GM19372 (cell line): Measurements from ENCODE around the gene UBL4A.
"Not testable (repeated sequence)": the region's sequence is repeated elsewhere in the genome, so short reads cannot be mapped to it uniquely, and the experiment has no call there.

Source experiments
- ATAC-seq: cut with Tn5 transposase; IDR thresholded peaks from one replicate; pipeline ENCODE4 v1.9.1; 2021; ENCODE audit warnings: mild to moderate bottlenecking, low read depth, moderate library complexity; ENCODE audit not compliant: unreplicated experiment

UBL4A gene

DNA sequence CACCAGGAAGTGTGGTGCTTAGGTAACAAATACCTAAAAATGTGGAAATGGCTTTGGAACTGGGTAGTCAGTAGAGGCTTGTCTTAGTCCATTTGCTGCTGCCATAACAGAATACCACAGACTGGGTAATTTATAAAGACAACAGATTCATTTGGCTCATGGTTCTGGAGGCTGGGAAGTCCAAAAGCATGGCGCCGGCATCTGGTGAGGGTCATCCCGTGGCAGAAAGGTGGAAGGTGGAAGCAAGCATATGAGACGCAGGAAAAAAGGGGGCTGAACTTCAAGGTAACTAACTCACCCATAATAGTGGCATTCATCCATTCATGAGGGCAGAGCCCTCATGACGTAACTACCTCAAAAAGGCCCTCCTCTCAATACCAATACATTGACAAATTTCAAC is 23.0 kb upstream of the UBL4A start:
- ATAC-seq, result no peak

DNA sequence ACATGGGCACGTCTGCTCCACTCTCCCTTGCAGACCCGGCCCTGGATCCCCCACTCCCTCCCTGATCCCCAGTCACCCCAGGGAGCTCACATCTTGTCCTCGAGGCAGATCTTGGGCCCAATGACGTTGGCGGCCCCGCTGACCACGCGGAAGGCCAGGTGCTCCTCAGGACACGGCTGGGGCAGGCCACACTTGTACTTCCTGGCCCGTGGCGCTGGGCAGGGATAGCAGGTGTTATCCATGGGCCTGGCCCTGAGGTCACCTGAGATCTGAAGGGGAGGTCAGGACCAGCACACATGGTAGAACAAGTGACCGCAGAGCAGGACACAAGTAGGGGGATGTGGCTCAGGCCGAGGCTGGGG is 21.9 kb upstream of the UBL4A start:
- ATAC-seq, result no peak

DNA sequence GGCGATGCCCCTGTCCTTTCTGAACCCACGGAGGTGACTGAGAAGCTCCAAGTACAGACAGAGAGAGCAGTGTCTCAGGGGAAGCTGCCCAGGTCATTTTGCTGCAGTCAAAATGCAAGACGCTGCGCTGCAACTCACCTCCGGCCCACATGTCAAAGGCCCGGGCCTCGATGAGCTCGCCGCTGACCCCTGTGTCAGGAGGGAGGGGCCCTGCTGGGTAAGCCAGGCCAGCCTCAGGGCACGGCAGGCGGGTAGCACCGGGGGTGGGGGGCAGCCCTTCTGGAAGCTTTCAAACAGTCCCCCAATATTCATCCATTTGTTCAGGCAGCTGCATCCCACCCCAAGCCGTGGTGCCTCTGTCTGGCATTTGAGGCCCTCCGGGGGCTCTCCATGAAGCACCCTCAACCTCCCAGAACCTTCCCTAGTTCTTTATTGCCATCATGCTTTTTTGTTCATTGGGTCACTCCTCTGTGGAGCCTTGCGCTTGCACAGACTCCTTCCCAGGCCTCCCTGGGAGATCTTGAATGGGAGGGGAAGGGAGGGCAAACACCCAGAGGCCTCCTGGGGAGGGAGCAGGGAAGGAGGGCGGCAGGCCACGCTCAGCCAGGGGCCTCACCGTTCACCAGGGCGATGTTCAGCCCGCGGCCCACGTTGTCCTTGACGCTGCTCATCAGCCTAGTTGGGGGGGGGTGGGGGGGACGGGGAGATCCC is 21.4 kb upstream of the UBL4A start:
- no peak for ATAC-seq

- no peak for ATAC-seq
Measured at GRCh38 chrX:154506483-154507332, 20.3 kb upstream of the UBL4A start.

- no peak for ATAC-seq
Measured at GRCh38 chrX:154505734-154506133, 19.3 kb upstream of the UBL4A start.

GRCh38 chrX:154502989-154503388 is 16.6 kb upstream of the UBL4A start:
- ATAC-seq, result no peak

GRCh38 chrX:154502098-154502497 is 15.7 kb upstream of the UBL4A start:
- ATAC-seq, result no peak

GRCh38 chrX:154501423-154501822 is 15.0 kb upstream of the UBL4A start:
- not testable (repeated sequence) for ATAC-seq

DNA sequence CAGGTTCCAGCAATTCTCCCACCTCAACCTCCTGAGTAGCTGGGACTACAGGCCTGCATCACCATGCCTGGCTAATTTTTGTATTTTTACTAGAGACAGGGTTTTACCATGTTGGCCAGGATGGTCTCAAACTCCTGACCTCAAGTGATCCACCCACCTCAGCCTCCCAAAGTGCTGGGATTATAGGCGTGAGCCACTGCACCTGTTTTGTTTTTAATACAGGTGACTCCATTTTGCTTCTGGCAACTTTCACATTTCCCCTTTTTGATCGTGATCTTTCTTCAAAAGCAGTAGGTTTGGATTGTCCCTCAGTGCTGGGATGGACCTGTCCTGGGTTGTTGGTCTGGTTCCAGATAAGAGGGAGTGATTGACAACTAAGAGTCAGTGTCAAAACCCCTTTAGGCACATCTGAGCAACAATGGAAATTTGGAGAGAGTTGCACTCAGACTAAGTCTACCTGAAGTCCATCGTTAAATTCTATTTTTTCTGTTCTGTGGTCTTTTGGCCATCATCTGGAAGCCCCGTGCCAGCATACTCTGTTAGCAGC is 10.2 kb upstream of the UBL4A start:
- ATAC-seq, result not testable (repeated sequence)

DNA sequence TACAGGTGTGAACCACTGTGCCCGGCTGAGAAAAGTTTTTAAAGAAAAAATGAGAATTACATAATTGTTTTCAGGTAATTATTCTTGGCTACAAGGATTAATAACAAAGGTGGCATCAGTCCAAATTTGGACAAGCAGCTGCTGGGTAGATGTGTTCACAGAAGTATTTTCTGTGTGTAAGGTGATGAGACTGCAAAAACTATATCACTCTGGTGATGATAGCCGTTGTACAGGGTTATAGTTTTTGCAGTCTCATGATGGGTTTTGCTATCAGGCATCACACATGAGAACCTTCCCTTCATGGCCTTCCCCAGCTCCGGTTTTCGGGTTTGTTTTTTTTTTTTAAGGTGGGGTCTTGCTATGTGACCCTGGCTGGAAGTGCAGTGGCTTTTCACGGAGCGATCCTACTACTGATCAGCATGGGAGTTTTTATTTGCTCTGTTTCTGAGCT is 9.1 kb upstream of the UBL4A start:
- no peak for ATAC-seq

DNA sequence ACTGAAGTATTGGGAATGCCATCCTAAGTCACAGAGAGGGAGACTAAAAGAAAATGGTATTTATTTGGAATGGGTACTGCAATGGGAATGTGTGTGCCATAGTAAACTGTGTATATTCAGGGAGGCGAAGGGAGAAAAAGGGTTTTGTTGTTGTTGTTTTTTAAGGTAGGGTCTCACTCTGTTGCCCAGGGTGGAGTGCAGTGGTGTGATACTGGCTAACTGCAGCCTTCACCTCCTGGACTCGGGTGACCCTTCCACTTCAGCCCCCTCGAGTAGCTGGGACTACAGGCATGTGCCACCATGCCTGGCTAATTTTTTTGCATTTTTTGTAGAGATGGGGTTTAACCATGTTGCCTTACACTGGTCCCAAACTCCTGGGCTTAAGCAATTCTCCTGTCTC is 8.3 kb upstream of the UBL4A start:
- ATAC-seq, result no peak

GRCh38 chrX:154490414-154491083 is 4.1 kb upstream of the UBL4A start, which contains the start of gene SLC10A3:
SLC10A3 (minus strand) TSS chrX:154490629; CDS start chrX:154488940, 1,689 bp downstream.
- ATAC-seq, result peak; percentile 77

- ATAC-seq, result peak; percentile 21
Measured at GRCh38 chrX:154490021-154490413, 3.6 kb upstream of the UBL4A start.

GRCh38 chrX:154489182-154489581 is 2.8 kb upstream of the UBL4A start:
- no peak for ATAC-seq

GRCh38 chrX:154488336-154489075 is 2.1 kb upstream of the UBL4A start:
- no peak for ATAC-seq

DNA sequence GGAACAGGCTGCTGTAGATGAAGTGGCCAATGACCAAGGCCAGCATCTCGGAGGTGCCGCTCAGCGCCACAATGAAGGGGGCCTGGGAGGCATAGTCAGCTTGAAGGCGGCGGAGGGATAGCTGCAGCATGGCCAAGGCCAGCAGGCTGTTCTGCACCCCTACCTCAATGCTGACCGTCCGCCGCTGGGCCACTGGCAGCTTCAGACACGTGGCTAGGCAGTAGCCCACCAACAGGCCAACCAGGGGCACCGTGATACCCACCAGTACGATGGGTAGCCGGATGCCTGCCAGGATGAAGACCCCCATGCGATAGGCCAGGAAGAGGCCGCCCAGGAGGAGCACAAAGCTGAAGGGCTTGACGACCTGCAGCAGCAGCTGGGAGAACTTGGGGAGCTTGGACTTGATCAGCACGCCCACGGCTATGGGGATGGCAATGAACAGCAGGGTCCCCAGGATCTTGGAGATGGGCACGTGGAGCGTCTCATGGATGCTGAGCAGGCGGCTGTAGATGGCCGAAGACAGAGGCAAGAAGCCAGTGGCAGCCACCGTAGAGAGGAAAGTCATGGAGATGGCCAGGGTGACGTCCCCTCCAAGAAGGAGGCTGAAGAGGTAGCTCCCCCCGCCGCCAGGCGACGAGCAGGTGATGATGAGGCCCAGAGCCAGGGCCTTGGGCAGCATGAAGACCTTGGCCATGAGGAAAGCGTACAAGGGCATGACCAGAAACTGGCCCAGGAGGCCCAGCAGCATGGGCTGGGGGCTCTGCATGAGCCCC is 1.3 kb upstream of the UBL4A start:
- ATAC-seq, result no peak

- ATAC-seq, result no peak
Measured at GRCh38 chrX:154486052-154486395, 391 bp downstream of the UBL4A start.

DNA sequence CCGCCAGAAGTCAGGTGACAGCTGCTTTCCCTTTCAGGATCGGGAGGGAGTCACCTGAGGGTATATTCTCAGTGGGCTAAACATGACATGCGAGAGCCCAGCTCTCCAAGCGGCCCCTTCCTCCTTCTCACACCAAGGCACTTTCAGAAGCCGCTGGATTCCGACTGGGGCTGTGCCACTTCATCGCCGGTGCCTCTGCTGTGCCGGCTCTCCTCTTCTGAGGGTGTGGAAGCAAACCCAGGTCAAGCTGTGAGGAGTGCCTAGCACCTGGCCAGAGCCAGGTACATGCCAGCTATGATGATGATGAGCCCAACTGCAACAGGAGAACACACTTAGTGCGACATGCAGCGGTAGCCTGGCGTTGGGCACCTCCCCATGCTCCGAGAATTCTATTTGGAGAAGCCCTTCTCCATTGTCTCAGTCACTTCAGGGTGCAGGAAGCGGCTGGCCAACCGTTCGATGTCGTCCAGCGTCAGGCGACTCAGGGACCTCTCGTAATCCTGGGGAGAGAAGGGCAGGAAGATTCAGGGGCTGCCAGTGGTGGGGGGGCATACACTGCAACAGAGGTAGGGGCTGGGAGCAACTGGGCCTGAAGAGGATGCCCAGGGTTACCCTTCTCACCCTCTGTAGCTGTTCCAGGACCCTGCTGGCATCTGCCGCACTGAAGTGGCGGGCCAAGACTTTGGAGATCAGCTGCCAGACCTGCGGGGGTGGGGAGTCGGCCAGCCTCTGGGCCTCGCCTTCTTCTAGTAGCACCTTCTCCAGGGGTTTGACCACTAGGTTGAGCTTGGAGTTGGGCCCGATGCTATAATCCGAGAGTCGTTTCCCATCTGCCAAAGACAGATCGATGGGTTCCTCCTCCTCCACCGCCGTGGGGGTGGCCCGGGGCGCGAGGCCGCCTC is 1.0 kb downstream of the UBL4A start:
- no peak for ATAC-seq
